NCI-H2227 (cell line): ENCODE results near the gene CCDC81.

Experiments used
- DNase-seq: peaks from one replicate; lab custom pipeline; 2025; ENCODE audit not compliant: unreplicated experiment; lab: John Stamatoyannopoulos, UW

The CCDC81 gene

DNA sequence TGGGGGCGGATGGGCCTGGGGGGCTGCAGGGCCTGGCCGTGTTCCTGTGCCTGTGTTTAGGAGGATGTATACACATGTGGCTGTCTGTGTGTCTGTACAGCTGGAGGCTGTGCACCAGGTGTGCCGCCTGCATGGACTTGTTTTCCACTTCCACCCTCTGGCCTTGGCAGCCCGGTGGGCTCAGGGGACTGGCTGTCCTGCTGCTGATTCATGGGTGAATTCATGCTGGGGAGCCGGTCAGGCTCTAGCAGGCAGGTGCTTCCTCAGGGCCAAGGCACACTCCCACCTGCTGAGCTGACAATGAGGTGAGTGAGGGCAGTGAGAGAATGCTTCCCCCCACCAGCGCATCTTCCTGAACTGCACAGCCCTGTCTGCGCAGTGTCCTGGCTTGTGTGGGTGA is 88.4 kb downstream of the CCDC81 start:
- DNase-seq, result no peak

DNA sequence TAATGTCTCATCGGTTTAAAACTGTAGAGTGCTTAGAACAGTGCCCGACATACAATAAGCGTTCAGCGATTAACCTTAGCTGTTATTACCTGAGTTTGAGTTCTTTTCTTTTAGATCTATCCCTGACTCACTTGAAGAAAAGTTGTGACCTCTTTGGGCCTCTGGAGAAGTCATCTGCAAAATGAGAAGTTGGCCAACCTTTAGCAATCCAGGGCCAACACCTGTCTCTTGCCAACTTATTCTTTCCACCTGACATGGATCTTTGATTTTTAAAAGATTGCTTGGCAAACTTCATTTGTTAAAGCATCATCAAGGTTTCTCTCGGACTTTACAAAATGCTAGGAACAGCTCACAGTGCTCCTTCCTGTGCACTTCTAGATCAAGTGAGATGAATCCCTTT is 89.3 kb downstream of the CCDC81 start:
- DNase-seq, result no peak

DNA sequence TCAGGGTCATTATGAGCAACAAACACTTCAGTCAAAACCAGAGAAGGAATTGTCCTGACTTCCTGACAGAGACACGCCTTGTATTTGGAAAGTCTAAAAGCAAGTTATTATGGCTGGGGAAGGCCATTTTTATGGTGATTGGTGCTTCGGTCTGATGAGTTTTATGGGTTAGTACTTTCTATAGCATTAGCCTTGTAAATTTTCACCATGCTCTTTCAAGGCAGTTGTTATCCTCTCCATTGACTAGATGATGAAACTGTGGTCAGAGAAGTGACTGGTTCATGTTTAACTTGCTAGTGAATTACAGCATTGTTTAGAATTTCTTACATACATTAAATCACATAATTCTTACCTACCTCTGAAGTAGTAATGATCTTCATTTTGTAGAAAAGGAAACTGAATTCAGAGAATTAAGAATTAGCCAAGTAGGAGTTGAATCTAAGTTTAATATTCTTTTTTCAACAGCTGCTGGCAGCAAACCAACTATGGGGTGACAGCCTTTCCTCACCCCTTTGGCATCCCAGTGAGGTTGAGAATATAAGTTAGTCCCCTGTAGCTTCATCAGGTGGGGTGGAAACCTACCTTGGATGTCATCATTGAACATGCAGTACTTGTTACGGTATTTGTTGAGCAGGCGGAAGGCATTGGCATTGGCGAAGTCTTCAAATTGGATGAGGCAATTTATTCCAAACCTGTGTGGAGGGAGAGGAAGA is 90.0 kb downstream of the CCDC81 start:
- DNase-seq, result no peak

DNA sequence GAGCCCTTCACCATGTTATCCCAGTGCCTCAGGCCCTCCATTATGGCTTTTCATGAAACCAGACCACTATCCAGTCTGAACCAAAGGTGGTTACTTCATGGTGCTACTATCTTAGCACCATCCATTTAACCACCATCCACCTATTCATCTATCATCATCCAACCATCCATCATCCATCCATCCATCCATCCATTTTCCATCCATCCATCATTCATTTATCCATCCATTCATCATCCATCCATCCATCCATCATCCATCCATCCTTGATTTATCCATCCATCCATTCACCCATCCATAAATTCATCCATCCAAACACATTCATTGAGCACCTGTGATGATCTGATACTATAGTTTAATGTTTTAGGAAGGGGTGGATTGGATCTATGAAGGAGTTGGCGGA is 93.5 kb downstream of the CCDC81 start:
- DNase-seq, result no peak

DNA sequence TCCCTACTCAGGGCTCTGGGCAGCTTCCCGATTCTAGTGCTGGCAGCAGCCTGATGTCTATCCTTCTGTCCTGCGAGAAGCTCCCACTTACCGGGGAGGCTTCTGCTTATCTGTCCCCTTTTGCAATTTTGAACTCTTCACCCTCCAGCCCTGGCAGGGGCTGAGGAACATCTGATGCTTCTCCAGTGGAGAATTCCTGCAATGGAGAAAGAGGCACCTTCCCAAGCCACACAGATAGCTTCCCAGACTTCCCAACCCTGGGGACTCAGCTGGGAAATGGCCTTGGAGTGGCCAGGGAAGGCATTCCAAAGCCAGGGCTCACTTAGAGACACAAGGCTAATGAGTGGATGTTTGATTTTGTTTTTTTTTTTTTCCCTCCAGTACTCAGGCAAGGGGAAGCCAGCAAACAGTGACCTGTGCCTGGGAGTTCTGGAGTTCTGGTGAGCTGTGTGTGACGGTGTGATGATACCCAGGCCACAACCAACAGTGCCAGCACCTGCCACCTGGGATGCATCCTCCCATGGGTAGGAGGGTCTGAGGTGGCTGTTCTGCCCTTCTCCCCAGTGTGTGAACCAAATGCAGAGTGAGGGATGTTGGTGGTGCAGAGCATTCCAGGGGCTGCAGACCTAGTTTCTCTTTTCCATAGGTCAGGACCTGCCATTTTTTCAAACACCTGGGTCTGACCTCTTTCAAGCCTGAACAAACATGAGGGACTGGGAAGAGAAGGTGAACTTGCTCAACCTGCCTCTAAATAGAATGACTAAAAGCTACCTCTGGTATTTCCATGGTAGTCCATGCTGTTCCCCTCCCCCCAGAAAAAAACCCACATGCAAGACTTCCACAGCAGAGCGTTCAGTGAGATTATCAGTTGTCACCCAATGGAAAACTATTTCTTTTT is 95.1 kb downstream of the CCDC81 start:
- DNase-seq, result no peak
